Raji (cell line): ENCODE measurements around the gene ING4.

Source experiments
- POLR2A ChIP-seq: IDR thresholded peaks from 2 replicates; pipeline ENCODE4 v1.6.1; 2011; ENCODE audit warnings: low read depth, low read length, control low read depth; ENCODE audit not compliant: insufficient read depth

Gene ING4

GRCh38 chr12:6630736-6631135 lies 32.2 kb downstream of the ING4 start:
- no peak for TF ChIP-seq POLR2A

DNA sequence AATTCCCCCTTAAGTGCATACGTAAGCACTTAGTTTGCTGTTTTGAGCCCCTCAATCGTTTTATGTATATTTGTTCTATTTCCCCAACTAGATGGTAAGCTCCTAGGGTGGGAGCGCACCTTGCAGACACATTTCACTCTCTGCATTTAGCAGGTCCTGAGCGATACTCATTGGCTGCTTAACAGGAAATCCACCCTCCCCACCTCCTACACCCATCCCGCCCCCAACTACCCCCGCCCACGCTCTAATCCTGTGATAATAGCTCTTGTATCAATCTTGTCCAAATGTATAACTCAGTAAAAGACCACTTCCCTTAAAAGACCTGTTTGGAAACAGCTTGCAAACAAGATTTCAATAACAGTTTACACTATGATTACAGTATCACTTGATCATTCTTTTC lies 35.3 kb downstream of the ING4 start:
- no peak for TF ChIP-seq POLR2A

GRCh38 chr12:6626654-6627283 lies 36.1 kb downstream of the ING4 start:
- TF ChIP-seq POLR2A = no peak

DNA sequence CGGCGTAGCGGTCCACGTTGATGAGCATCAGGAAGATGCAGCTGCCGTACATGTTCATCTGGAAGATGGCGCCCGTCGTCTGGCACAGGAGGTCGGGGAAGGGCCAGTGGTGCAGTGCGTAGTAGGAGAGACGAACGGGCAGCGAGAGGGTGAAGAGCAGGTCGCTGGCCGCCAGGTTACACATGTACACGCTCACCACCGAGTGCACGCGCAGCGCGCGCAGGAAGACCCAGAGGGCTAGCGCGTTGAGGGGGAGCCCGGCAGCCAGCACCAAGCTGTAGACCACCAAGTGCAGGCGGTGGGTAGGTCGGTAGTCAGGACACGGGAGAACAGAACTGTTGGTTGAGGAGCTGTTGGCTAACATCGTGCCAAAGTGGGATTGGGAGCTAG lies 42.0 kb downstream of the ING4 start:
- no peak for TF ChIP-seq POLR2A

GRCh38 chr12:6620137-6620884 lies 42.6 kb downstream of the ING4 start:
- no peak for TF ChIP-seq POLR2A

DNA sequence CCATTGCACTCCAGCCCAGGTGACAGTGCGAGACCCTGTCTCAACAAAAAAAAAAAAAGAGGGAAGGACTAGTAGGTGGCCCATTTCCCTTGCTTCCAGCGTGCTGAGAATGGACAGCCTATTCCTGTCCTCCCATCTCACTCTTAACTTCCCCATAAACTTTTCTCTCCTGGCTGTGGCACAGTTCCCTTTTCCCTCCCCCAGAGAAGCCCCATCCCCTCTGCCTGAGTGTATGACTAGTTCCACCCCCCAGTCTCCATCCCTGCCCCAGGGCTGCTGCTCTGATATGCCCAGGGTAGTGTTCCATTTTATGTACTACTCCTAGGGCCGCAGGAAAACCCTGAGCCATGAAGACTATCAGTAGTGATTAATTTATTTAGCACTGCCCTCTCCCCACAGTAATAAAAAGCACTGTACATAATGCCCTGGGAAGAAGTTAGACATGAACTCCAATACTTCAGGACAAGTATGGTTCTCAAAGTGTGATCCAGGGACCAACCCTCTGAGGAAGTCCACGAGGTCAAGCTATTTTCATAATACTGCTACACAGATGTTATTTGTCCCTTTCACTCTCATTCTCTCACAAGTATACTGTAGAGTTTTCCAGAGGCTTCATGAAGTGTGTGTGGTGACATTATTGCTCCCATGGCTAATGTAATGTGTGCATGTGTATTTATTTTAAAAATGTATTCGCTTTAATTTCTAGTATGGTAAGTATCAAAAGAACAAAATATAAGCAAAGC lies 44.3 kb downstream of the ING4 start:
- no peak for TF ChIP-seq POLR2A

DNA sequence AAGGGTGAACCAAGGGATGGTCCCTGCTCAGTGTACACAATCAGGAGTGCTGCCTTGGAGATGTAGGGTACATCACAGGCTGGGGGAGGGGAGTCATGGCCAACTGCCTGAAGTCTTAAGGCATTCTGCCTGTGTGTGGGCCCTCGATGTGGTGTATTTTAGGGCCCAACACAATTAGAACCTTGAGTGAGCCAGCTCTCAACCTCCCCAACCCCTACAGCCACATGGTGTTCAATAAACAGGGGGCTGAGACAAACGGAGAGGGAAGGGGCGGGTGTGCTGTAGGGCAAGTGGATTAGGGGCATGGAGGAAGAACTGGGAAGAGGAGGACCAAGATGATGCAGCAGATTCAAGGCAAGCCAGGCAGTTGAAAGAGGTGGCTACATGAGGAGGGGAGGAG lies 47.1 kb downstream of the ING4 start:
- no peak for TF ChIP-seq POLR2A

DNA sequence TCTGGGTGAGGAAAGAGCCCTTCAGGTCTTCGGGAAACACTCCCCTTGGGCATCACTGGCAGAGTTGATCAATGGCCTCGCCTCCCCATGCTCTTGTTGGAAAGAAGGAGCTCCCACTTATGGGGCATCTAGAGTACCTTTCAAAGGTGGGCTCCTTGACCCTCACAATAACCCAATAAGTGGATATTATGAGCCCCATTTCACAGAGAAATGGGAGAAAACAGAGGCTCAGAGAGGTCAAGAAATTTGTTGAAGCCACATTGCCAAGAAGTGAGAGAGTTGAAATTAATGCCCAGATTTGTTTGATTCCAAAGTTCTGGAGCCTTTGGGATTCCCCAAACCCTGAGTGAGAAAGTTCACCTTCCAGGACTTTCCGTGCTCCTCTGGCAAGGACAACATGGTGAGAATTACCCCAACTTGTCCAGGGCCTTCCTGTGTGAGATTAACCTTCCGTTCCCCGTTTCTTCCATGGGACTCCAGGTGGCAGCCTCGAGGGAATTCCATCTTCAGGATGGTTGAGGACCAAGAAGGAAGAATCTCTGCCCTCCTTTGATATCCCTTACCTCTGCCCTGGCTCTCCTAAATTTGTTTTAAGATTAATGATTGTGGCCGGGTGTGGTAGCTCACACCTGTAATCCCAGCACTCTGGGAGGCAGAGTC lies 48.3 kb downstream of the ING4 start:
- no peak for TF ChIP-seq POLR2A

DNA sequence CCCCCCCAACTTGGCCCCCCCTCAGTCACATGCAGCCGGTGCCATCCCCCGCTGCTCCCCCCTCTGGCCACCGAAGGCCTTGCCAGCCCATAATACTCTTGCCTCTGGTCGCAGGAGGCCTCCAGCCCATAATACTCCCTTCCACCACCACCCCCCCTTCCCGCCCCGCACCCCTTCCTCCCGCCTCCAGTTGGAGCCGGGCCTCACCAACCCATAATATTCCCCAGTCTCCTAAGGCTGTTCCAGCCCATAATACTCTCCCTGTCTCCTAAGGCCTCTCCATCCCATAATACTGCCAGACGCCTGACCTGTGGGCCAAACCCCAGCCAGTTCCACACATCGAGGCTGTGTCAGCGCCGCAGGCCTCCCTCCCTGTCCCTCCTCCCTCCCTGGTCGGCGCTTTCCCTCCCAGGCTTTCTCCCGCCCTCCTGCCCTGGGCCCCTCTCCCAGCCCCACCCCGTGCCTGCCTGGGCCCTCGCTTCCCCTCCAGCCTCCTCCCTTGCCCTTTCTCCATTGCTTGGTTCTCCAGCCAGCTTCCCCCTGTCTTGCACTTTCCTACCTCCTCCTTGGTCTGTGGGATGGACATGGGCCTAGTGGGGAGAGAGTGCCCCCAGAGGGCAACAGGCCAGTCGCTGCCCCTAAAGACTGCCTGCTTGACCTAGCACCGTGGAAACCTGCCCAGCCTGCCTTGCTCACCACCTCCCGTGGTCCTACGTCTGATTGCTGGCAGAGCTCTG lies 49.0 kb downstream of the ING4 start:
- TF ChIP-seq POLR2A = no peak

GRCh38 chr12:6613015-6613775 lies 49.7 kb downstream of the ING4 start:
- TF ChIP-seq POLR2A = no peak

- TF ChIP-seq POLR2A = no peak
Measured at GRCh38 chr12:6612652-6613014, 50.3 kb downstream of the ING4 start.

GRCh38 chr12:6612247-6612646 lies 50.7 kb downstream of the ING4 start:
- TF ChIP-seq POLR2A = no peak

GRCh38 chr12:6608592-6609281 lies 54.2 kb downstream of the ING4 start:
- no peak for TF ChIP-seq POLR2A
